HepG2 (cell line): ENCODE measurements around the gene ABHD2. TPM values are rescaled to one million over a fixed set of nuclear protein-coding genes. Genes with fewer than 3 reads are reported as not detected.
A peak's percentile ranks its signal among the peaks of the same experiment; 100 is the strongest.

Experiments
- ATAC-seq: fragments of 200-7000 bp; cut with Tn5 transposase; 3 replicates; pipeline ENCODE4 v1.9.1; 2020; ENCODE audit warnings: mild to moderate bottlenecking, moderate library complexity
- BruUV-seq: library from RNA; stranded (reverse); fragments of 400-500 nt; replicated peaks from 2 replicates; lab custom pipeline; 2021; lab: Mats Ljungman, UMichigan
- CTCF ChIA-PET: fragments of 300-600 bp; formaldehyde crosslinking; extraction: SDS; loops from one replicate; lab custom pipeline; 2021; ENCODE audit warnings: low total read pairs, inconsistent platforms, low intra/inter-chr PET ratio; lab: Yijun Ruan, JAX
- POLR2A ChIA-PET: fragments of 350-600 bp; sonication (Branson Sonifier 250); formaldehyde crosslinking; loops from one replicate; lab custom pipeline; 2020; ENCODE audit warnings: antibody characterized with exemption, inconsistent platforms; lab: Yijun Ruan, JAX
- DNase-seq: peaks from one replicate; pipeline ENCODE4 v3.0.0-alpha.2; 2015; ENCODE audit warnings: low spot score
- FAIRE-seq: peaks from 3 replicates; lab custom pipeline; 2011; peaks lifted over from hg19 to GRCh38; lab: Jason Lieb, UNC
- H2AFZ ChIP-seq: one replicate; pipeline ENCODE4 v1.6.1; 2011; ENCODE audit warnings: low read length, inconsistent platforms
- H3K27ac ChIP-seq: fragments of 300-600 bp; 3 replicates; pipeline ENCODE4 v1.8.0; 2011; ENCODE audit warnings: mixed run types, mild to moderate bottlenecking, mixed read lengths, low read length, inconsistent platforms; ENCODE audit not compliant: insufficient read depth; ENCODE audit errors: extremely low read length
- H3K27me3 ChIP-seq, 2 experiments: fragments of 200-600 bp in 1 of 2; 2 replicates in 1 of 2; 3 replicates in 1 of 2; pipeline versions ENCODE4 v1.6.0 to v1.8.0; 2011; ENCODE audit warnings: low read length in 2 of 2, mild to moderate bottlenecking in 2 of 2, moderate library complexity in 2 of 2, inconsistent platforms in 1 of 2; ENCODE audit not compliant: insufficient read depth in 2 of 2, control insufficient read depth in 1 of 2
- H3K36me3 ChIP-seq, 2 experiments: fragments of 200-600 bp in 1 of 2; replicated peaks in 1 of 2; 2 replicates in 1 of 2; 3 replicates in 1 of 2; pipeline versions ENCODE4 v1.5.1 to v1.8.0; 2011; ENCODE audit warnings: low read length in 2 of 2, inconsistent platforms in 1 of 2; ENCODE audit not compliant: insufficient read depth in 2 of 2, control insufficient read depth in 1 of 2
- H3K4me1 ChIP-seq: 2 replicates; pipeline ENCODE4 v1.5.1; 2012; ENCODE audit warnings: low read length, inconsistent platforms; ENCODE audit not compliant: insufficient read depth
- H3K4me2 ChIP-seq: 2 replicates; pipeline ENCODE4 v1.6.0; 2011; ENCODE audit warnings: low read depth, low read length, inconsistent platforms
- H3K4me3 ChIP-seq, 3 experiments: fragments of 200-600 bp in 1 of 3; sonication (generic), shearing (Covaris generic) in 1 of 3; replicated peaks in 1 of 3; 2 replicates each; pipeline ENCODE4 v1.5.1; 2011 to 2016; ENCODE audit warnings: low read length in 3 of 3, inconsistent platforms in 2 of 3, low read depth in 2 of 3, mild to moderate bottlenecking in 2 of 3, control low read depth in 1 of 3, mixed read lengths in 1 of 3; ENCODE audit not compliant: insufficient read depth in 1 of 3
- H3K79me2 ChIP-seq: one replicate; pipeline ENCODE4 v1.6.1; 2011; ENCODE audit warnings: low read length, inconsistent platforms; ENCODE audit not compliant: insufficient read depth
- H3K9ac ChIP-seq: 2 replicates; pipeline ENCODE4 v1.6.0; 2011; ENCODE audit warnings: mild to moderate bottlenecking, low read depth, low read length, inconsistent platforms; ENCODE audit not compliant: insufficient read depth
- H3K9me3 ChIP-seq: 2 replicates; pipeline ENCODE4 v1.5.1; 2012; ENCODE audit warnings: mild to moderate bottlenecking, low read length
- H4K20me1 ChIP-seq: 2 replicates; pipeline ENCODE4 v1.6.0; 2011; ENCODE audit warnings: inconsistent platforms, mild to moderate bottlenecking, low read length, moderate library complexity; ENCODE audit not compliant: insufficient read depth
- EEA1 ChIP-seq: sonication (generic); formaldehyde crosslinking; IDR thresholded peaks from 2 replicates; pipeline ENCODE4 v1.5.1; 2020; ENCODE audit warnings: mild to moderate bottlenecking, missing genetic modification reagents, borderline replicate concordance
- ELF3 ChIP-seq: IDR thresholded peaks from 2 replicates; pipeline ENCODE4 v1.6.1; 2016; ENCODE audit warnings: missing genetic modification reagents, missing compliant biosample characterization
- ERF ChIP-seq: IDR thresholded peaks from 2 replicates; pipeline ENCODE4 v1.6.1; 2018; ENCODE audit warnings: missing biosample characterization, missing genetic modification reagents
- FOSL1 ChIP-seq: sonication (generic); formaldehyde crosslinking; IDR thresholded peaks from 2 replicates; pipeline ENCODE4 v1.9.0; 2021; ENCODE audit warnings: missing genetic modification reagents, borderline replicate concordance
- FOXA3 ChIP-seq: IDR thresholded peaks from 2 replicates; pipeline ENCODE4 v1.6.1; 2016; ENCODE audit warnings: missing genetic modification reagents, missing compliant biosample characterization
- FOXK2 ChIP-seq: fragments of 450-650 bp; IDR thresholded peaks from 2 replicates; pipeline ENCODE4 v1.6.1; 2016
- FOXO4 ChIP-seq: sonication (generic); formaldehyde crosslinking; conservative IDR thresholded peaks from 2 replicates; pipeline ENCODE4 v1.8.1; 2023; ENCODE audit warnings: missing genetic modification reagents
- GATAD2A ChIP-seq: IDR thresholded peaks from 2 replicates; pipeline ENCODE4 v1.6.1; 2016
- ISL2 ChIP-seq: sonication (generic); formaldehyde crosslinking; IDR thresholded peaks from 2 replicates; pipeline ENCODE4 v1.5.0; 2020; ENCODE audit warnings: missing genetic modification reagents
- KAT7 ChIP-seq: IDR thresholded peaks from 2 replicates; pipeline ENCODE4 v1.6.1; 2018; ENCODE audit warnings: borderline replicate concordance, missing compliant biosample characterization
- MED1 ChIP-seq: sonication (generic); formaldehyde crosslinking; IDR thresholded peaks from 2 replicates; pipeline ENCODE4 v1.4.0; 2020; ENCODE audit warnings: missing genetic modification reagents
- NONO ChIP-seq, 2 experiments: fragments of 450-650 bp in 1 of 2; sonication (generic) in 1 of 2; formaldehyde crosslinking in 1 of 2; IDR thresholded peaks in 1 of 2; conservative IDR thresholded peaks in 1 of 2; 2 replicates each; pipeline versions ENCODE4 v1.6.1 to v1.8.0; 2017 to 2022; ENCODE audit warnings: mild to moderate bottlenecking in 1 of 2, missing genetic modification reagents in 1 of 2, moderate library complexity in 1 of 2
- RAD21 ChIP-seq: fragments of 450-650 bp; formaldehyde crosslinking; IDR thresholded peaks from 2 replicates; pipeline ENCODE4 v1.5.0; 2020; ENCODE audit warnings: mild to moderate bottlenecking
- RXRB ChIP-seq: IDR thresholded peaks from 2 replicates; pipeline ENCODE4 v1.6.1; 2016; ENCODE audit warnings: borderline replicate concordance, missing genetic modification reagents, missing compliant biosample characterization
- SALL1 ChIP-seq: sonication (generic); formaldehyde crosslinking; IDR thresholded peaks from 2 replicates; pipeline ENCODE4 v1.8.0; 2022; ENCODE audit warnings: mild to moderate bottlenecking, missing genetic modification reagents
- SMC3 ChIP-seq: IDR thresholded peaks from 2 replicates; pipeline ENCODE4 v1.6.1; 2011; ENCODE audit warnings: low read length, improper control_type of control experiment
- STAG1 ChIP-seq: sonication (generic); formaldehyde crosslinking; IDR thresholded peaks from 2 replicates; pipeline ENCODE4 v1.4.0; 2020; ENCODE audit warnings: missing genetic modification reagents
- XRCC5 ChIP-seq: fragments of 200-400 bp; formaldehyde crosslinking; optimal IDR thresholded peaks from 2 replicates; pipeline ENCODE3; 2017; ENCODE audit warnings: mild to moderate bottlenecking, low read length
- ZBTB20 ChIP-seq: sonication (generic); formaldehyde crosslinking; IDR thresholded peaks from 2 replicates; pipeline ENCODE4 v1.8.1; 2023; ENCODE audit warnings: missing genetic modification reagents, low read depth, mild to moderate bottlenecking, borderline replicate concordance
- ZNF205 ChIP-seq: IDR thresholded peaks from 2 replicates; pipeline ENCODE4 v1.6.1; 2018; ENCODE audit warnings: missing biosample characterization, missing genetic modification reagents
- ZNF431 ChIP-seq: sonication (generic); formaldehyde crosslinking; IDR thresholded peaks from 2 replicates; pipeline ENCODE4 v1.9.0; 2022; ENCODE audit warnings: missing genetic modification reagents, low read depth, mild to moderate bottlenecking, borderline replicate concordance
- WGBS: methylation state at CpG from one replicate; pipeline ENCODE4 v1.1.6; 2017; ENCODE audit warnings: low lambda C conversion rate; 5-methylcytosine and 5-hydroxymethylcytosine counted together
- in situ Hi-C: cut with HindIII; loops from 2 replicates; pipeline ENCODE4 v1.10.0; 2017; ENCODE audit warnings: low pct_unique_long_range_greater_than_20kb; ENCODE audit not compliant: extremely low pct_ligation_motif_present
- intact Hi-C: fragments of 100-400 bp; cut with micrococcal nuclease; formaldehyde crosslinking; loops from one replicate; pipeline ENCODE4 v1.10.0; 2022; ENCODE audit not compliant: unreplicated experiment
- polyA plus RNA-seq, 8 experiments: library from polyadenylated mRNA; depleted of rRNA in 3 of 8; stranded (reverse) in 7 of 8; unstranded in 1 of 8; fragments of >200 nt; fragmentation: Illumina TruSeq in 4 of 8; extraction: Trizol in 4 of 8; gene quantifications; 2 replicates each; pipeline versions ENCODE4 v1.2.1 to v1.2.3, GENCODE V29; 2011 to 2016; ENCODE audit warnings: low read depth in 4 of 8, missing spikeins in 1 of 8, mixed read lengths in 1 of 8; ENCODE audit not compliant: insufficient read depth in 1 of 8
- total RNA-seq, 5 experiments: library from RNA; depleted of rRNA; stranded (reverse); fragments of >200 nt; fragmentation: Illumina TruSeq; extraction: Trizol; gene quantifications; 2 replicates each; pipeline ENCODE4 v1.2.3, GENCODE V29; 2016; ENCODE audit warnings: low read depth in 1 of 5
- TF ChIP-seq, protein P1 (sequence below): sonication (generic); formaldehyde crosslinking; IDR thresholded peaks from 2 replicates; pipeline ENCODE4 v1.5.0; 2020; ENCODE audit warnings: mild to moderate bottlenecking, missing genetic modification reagents, moderate library complexity

ABHD2 gene
- total and polyA plus RNA-seq, 2 of the 13 experiments (the other 11 are each of a cell fraction or from before 2014, with no cell fraction given): 14.8 to 22.4 TPM

GRCh38 chr15:89171136-89172072 is 83.1 kb downstream of the ABHD2 start:
- FAIRE-seq (peak; percentile 79), ATAC-seq (peak; percentile 83)
- H3K9ac ChIP-seq: no peak overlapping the region
- TF ChIP-seq EEA1 (CRISPR knock-in tag) (no peak), ELF3 (CRISPR knock-in tag) (peak; percentile 74), ZNF205 (CRISPR knock-in tag) (no peak), SALL1 (peak; percentile 35; the same call in 1 of the 2 replicates), SMC3 (peak; percentile 92), ZNF431 (CRISPR knock-in tag) (no peak), FOXO4 (0 out of 2 replicates have a peak, but pooled peaks have one; percentile 42), MED1 (CRISPR knock-in tag) (0 out of 2 replicates have a peak, but pooled peaks have one; percentile 21), ISL2 (CRISPR knock-in tag) (no peak), KAT7 (no peak), ZBTB20 (CRISPR knock-in tag) (no peak), FOXK2 (no peak), NONO (IDR thresholded peaks at IDR 0.05) (no peak), NONO (CRISPR knock-in tag; conservative IDR thresholded peaks at IDR 0.05) (no peak), FOSL1 (CRISPR knock-in tag) (no peak), GATAD2A (CRISPR knock-in tag) (peak; percentile 28; the same call in 1 of the 2 replicates), ERF (CRISPR knock-in tag) (peak; percentile 53; the same call in 1 of the 2 replicates), XRCC5 (peak; percentile 45), RXRB (CRISPR knock-in tag) (0 out of 2 replicates have a peak, but pooled peaks have one; percentile 38), FOXA3 (peak; percentile 49; the same call in 1 of the 2 replicates), STAG1 (CRISPR knock-in tag) (peak; percentile 86), RAD21 (peak; percentile 84)
- TF ChIP-seq, protein P1, sequence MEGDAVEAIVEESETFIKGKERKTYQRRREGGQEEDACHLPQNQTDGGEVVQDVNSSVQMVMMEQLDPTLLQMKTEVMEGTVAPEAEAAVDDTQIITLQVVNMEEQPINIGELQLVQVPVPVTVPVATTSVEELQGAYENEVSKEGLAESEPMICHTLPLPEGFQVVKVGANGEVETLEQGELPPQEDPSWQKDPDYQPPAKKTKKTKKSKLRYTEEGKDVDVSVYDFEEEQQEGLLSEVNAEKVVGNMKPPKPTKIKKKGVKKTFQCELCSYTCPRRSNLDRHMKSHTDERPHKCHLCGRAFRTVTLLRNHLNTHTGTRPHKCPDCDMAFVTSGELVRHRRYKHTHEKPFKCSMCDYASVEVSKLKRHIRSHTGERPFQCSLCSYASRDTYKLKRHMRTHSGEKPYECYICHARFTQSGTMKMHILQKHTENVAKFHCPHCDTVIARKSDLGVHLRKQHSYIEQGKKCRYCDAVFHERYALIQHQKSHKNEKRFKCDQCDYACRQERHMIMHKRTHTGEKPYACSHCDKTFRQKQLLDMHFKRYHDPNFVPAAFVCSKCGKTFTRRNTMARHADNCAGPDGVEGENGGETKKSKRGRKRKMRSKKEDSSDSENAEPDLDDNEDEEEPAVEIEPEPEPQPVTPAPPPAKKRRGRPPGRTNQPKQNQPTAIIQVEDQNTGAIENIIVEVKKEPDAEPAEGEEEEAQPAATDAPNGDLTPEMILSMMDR (CRISPR knock-in tag): peak; percentile 87

More at GRCh38 chr15:89171136-89172072, 83.1 kb downstream of the ABHD2 start:
- no peak overlapping the region for H3K4me3 ChIP-seq
- intact Hi-C loops: loop anchor here (1.0 to 10.0 kb wide), 3 partner anchors 31 to 277 kb away; partner anchors contain the start of gene HAPLN3
- H3K36me3 ChIP-seq: peaks cover 2 to 18% of the 10 kb centered on the region in 2 experiments
- no peaks in the 10 kb centered on the region for H3K79me2 ChIP-seq
- no peak overlapping the region for H3K27ac ChIP-seq
- ChIA-PET CTCF (interaction anchor here (0.8 to 2.7 kb wide), 5 partner anchors 31 to 138 kb away, joined by 3 to 49 read pairs (median 4); no protein-coding TSS in a partner anchor), POLR2A (interaction anchor here (1.1 to 1.6 kb wide), 7 partner anchors 31 to 114 kb away, joined by 3 to 10 read pairs (median 5); partner anchors contain the start of gene ABHD2)
- no peaks in the 10 kb centered on the region for H3K27me3 ChIP-seq
- H3K4me1 ChIP-seq: peaks cover 32% of the 10 kb centered on the region
- in situ Hi-C loops: loop anchor here (5.0 to 10.0 kb wide), 2 partner anchors 34 to 267 kb away; no protein-coding TSS in a partner anchor
- DNase-seq: peak; percentile 62
- no peak overlapping the region for H3K4me2 ChIP-seq
- H3K9me3 ChIP-seq: no peaks in the 10 kb centered on the region
- no peaks in the 10 kb centered on the region for H4K20me1 ChIP-seq
- H2AFZ ChIP-seq: no peak overlapping the region
- BruUV-seq: no TSS peak
- WGBS: 56% methylated on average over 11 of the region's 12 CpGs
